Renal cortical epithelial cell (primary cell): ENCODE data around the gene PLXNA4. TPM values are rescaled to one million over a fixed set of nuclear protein-coding genes. Genes with fewer than 3 reads are reported as not detected.

Experiments
- DNase-seq: peaks from one replicate; pipeline ENCODE4 v3.0.0-alpha.2; 2011; ENCODE audit warnings: low read depth
- total RNA-seq: library from RNA; depleted of rRNA; stranded (reverse); fragments of >200 nt; gene quantifications from 2 replicates; pipeline ENCODE4 v1.2.3, GENCODE V29; 2014

PLXNA4 gene
- total RNA-seq, 1 donor from 2014 or later, result 0.05 TPM

- no peak for DNase-seq
Observed at GRCh38 chr7:132440151-132440550, 136.1 kb downstream of the PLXNA4 start.

GRCh38 chr7:132438926-132439325 lies 137.3 kb downstream of the PLXNA4 start:
- no peak for DNase-seq

DNA sequence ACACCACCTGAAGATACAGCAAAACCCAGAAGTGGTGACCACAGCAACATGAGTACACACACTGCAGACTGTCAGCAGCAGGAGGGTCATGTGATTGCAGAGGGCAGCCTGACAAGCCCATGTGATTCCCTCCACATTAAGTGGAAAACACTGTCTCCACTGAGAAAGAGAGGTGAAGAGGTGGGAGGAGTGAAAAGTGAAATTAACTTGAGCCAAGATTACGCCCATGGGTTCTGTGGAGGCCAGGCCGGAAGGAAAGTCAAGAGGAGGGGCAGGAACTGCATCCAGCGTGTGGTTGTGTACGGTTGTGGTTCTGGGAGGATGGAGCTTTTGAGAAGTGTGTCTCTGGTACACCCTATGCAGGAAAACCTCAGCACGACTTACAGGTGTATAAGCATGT lies 138.5 kb downstream of the PLXNA4 start:
- DNase-seq, result no peak

DNA sequence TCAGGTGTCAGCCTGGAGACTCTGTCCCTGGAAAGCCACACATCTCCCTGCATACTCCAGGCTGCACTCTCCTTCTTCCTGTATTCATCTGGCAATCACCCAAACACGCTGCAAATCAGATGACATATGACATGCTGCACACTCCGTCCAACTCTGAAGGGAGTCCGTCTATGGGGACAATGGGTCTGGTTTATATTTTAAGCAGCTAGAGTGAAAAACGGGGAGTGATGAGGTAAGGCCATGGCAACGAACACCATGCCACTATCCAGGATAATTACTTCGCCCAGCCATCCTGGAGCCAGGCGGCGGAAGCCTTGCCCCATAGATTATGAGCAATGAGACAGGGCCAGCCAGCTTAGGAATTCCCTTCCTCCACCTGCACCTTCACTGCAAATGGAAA lies 140.1 kb downstream of the PLXNA4 start:
- DNase-seq, result no peak

GRCh38 chr7:132435016-132435990 lies 141.0 kb downstream of the PLXNA4 start:
- DNase-seq, result no peak

GRCh38 chr7:132434041-132434440 lies 142.2 kb downstream of the PLXNA4 start:
- DNase-seq, result no peak

GRCh38 chr7:132433301-132433700 lies 143.0 kb downstream of the PLXNA4 start:
- no peak for DNase-seq

- peak; percentile 71 for DNase-seq
Observed at GRCh38 chr7:132430861-132431822, 145.1 kb downstream of the PLXNA4 start.

GRCh38 chr7:132430041-132430855 lies 146.0 kb downstream of the PLXNA4 start:
- DNase-seq, result no peak

GRCh38 chr7:132429181-132429580 lies 147.1 kb downstream of the PLXNA4 start:
- peak; percentile 13 for DNase-seq

DNA sequence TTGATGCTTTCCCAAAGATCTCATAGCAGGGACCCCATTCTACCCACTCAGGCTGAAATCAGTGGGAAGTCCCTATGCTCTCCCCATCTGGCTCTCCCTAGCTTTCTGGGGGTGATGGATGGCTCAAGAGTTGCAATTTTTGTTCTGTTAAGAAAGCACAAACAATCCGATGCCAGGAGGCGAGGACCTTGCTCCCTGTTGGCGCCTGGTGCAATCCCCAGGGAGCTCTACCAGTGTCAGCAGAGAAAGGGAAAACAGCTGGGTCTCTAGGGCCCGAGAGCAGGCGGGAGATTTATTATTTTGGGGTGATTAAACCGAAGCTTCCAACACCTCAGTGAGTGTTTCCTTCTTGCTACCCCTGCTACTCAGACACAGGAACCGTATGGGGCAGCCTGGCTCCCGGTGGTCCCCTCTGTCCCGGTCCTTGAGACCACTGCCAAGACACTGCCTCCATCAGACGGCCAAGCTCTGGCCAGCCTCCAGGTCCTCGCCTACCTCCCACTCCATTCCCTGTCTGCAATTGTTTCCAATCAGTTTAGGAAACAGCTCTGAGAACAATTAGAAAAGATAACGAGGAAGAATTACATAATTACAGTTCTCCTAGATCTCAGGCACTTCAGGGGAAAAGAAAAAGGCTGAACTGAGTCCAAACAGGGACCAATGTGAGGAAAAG lies 147.9 kb downstream of the PLXNA4 start:
- DNase-seq, result no peak

- no peak for DNase-seq
Observed at GRCh38 chr7:132425942-132426341, 150.3 kb downstream of the PLXNA4 start.

GRCh38 chr7:132424821-132425724 lies 151.2 kb downstream of the PLXNA4 start:
- DNase-seq, result no peak

- no peak for DNase-seq
Observed at GRCh38 chr7:132424277-132424676, 152.0 kb downstream of the PLXNA4 start.

DNA sequence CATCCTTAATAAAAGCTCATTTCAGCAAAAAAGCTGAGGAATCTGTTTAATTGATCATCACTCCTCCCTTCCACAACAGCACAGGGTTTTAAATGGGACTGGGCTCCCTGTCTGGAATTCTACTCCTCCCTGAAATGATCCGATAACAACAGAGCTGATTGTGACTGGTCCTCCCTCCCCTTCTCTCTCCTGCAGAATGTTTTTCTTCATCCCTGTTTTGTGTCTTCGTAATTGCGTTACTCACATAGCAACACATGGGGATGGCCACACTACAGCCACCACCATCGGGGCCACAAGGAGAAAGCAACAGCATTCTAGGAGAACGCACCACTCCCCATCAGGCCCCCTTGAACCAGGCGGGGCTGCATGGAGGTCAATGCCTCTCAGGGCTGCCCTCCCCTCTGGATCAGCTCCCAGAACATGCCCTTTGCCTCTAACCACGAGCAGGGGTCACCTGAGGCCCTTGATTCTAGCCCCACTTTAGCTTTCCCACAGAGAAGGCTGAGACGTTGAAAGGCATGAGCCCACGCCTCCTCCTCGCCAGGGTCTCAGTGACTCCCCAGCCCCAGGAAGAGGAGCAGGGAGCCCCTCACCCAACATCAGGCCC lies 152.6 kb downstream of the PLXNA4 start:
- DNase-seq, result no peak

GRCh38 chr7:132422502-132423111 lies 153.7 kb downstream of the PLXNA4 start:
- no peak for DNase-seq

DNA sequence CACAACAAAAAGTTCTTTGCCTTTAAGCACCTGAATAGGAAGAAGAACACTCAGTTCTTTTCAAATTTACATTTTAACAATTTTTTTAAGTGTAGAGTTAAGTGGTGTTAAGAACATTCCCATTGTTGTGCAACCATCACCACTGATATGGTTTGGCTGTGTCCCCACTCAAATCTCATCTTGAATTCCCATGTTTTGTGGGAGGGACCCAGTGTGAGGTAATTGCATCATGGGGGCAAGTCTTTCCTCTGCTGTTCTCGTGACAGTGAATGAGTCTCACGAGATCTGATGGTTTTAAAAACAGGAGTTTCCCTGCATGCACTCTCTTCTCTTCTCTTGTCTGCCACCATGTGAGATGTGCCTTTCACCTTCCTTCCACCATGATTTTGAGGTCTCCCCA lies 155.7 kb downstream of the PLXNA4 start:
- no peak for DNase-seq

- DNase-seq, result no peak
Observed at GRCh38 chr7:132419542-132419941, 156.7 kb downstream of the PLXNA4 start.

DNA sequence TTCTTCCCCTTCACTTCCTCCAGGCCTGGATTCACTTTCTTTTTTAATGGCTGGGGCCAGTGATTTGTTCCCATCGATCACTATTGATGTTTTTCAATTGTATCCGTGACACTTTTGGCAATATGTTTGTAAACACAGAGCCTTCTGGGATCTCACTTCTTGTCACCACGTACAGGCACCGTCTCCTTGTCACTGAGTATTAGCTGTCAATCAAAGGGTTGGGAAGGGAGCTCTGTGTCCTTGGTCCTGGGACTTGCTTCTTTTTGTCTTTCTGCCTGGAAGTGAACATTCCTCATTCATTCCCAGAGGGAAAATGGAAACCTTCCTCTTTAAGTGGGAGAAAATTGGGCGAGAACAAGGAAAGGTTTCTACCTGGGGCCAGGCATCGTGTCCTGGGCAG lies 157.4 kb downstream of the PLXNA4 start:
- no peak for DNase-seq
